8988T (cell line): ENCODE measurements around the gene ZFPM1.

Source experiments
- DNase-seq: peaks from one replicate; pipeline ENCODE4 v3.0.0; 2011

The ZFPM1 gene

DNA sequence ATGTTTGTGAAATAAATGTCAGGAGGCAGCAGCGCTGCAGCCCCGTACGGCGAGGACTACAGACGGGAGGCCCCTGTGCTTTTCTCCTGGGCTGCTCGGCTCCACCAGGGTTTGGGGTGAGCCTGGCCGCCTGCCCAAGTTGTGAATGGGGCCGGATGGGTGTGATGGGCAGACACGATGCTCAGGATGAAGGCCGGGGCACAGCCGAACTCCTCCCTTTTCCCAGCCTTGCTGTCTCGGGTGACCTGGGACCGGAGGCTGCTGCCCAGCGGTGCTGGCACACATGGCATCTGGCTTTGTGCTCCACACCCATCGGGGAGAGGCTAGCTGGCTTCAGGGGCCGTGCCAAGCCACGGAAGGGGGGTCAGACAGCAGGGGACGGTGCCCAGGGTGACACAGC is 34.2 kb upstream of the ZFPM1 start:
- DNase-seq = no peak

DNA sequence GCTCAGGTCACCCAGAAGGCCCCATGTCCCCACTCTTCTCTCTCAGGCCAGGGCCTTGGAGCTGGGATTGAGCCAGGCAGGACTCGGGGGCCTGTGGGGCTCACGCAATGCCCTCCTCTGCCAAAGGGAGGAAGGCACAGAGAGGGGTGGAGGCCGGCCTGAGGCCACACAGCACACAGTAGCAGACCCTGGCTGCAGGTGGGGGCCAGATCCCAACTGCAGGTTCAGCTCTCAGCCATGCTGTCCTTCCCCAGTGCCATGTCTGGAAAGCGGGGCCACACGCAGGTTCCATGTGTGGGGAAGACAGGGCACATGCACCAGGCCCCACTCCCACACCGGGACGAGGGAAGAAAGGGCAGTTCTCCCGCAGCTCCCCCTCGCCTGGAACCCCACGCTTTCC is 33.3 kb upstream of the ZFPM1 start:
- no peak for DNase-seq

DNA sequence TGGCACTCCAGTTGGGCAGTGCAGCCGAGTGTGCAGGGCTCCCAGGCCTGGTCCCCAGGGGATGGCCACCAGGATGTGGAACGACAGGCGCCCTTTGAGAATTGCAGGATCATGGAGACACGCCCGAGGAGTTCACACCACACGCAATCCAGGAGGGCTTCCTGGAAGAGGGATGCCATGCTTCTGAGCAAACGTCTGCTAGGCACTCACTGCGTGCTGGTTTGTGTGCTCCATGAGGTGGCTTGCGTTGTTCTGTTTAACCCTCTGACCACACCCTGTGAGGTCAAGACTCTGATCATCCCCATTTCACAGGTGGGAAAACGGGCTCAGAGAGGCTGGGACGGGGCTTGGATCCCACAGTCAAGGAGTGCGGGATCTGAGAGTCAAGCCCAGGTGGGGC is 32.6 kb upstream of the ZFPM1 start:
- DNase-seq = no peak

DNA sequence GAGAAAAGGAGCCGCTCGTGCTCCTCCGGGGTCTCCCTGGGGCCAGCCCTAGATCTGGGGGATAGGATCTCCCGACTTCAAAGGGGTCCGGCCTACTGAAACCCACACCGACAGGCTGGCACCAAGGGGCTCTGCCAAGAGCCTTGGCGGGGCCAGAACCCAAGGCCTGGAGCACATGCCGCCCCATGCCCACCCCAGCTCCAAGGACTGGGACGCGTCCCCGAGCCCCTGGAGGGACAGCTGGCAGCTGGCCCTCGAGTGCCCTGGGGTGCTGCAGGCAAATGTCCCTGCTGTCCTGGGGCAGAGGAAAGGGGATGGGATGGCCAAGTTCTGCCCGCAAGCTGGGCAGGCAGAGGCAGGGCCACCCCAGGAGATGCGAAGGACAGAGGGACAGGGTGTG is 31.8 kb upstream of the ZFPM1 start:
- DNase-seq = no peak

DNA sequence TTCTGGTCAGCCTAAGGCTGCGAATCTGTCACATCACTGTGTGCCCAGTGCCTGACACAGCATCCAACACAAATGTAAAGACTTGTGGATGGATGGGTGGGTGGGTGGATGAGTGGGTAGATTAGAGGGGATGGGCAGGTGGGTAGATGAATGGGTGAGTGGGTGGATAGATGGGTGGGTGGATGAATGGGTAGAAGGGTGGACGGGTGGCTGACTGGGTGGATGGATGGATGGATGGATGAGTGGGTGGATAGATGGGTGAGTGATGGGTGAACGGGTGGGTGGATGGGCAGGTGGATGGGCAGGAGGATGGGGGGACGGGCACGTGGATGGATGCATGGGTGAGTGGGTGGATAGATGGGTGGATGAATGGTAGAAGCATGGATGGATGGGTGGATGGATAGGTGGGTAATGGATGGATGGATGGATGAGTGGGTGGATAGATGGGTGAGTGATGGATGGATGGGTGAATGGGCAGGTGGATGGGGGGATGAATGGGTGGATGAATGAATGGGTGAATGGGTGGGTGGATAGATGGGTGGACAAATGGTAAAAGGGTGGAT is 31.1 kb upstream of the ZFPM1 start:
- DNase-seq = no peak

DNA sequence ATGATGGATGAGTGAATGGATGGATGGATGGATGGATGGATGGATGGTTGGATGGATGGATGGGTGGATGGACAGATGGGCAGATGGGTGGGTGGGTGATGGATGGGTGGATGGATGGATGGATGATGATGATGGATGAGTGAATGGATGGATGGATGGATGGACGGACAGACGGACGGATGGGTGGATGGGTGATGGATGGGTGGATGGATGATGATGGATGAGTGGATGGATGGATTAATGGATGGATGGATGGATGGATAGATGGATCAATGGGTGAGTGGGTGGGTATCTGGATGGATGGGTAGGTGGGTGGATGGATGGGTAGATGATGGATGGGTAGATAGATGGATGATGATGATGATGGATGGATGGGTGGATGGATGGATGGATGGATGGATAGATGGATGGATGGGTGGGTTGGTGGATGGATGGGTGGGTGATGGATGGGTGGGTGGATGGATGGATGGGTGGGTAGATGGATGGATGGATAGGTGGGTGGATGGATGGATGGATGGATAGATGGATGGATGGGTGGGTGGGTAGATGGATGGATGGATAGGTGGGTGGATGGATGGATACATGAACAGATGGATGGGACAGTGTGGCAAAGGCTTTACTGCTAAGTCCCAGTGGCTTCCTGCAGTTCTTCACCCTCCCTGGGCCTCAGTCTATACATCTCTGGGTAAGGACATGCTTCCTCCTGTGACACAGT is 30.2 kb upstream of the ZFPM1 start:
- DNase-seq = no peak

DNA sequence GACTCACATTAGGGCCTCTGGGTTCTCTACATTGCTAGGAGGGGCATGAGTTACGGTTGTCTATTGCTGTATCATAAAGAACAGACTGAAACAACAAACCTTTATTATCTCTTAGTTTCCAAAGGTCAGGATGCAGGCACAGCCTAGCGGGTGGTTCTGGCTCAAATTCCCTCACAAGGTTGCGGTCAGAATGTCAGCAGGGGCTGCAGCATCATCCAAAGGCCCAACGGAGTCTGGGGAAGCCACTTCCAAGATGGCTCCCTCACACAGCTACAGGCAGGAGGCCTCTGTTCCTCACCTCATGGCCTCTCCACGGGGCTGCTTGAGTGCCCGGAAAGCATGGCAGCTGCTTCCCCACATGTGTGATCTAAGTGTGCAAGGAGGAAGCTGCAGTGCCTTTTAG is 29.6 kb upstream of the ZFPM1 start:
- DNase-seq = no peak

DNA sequence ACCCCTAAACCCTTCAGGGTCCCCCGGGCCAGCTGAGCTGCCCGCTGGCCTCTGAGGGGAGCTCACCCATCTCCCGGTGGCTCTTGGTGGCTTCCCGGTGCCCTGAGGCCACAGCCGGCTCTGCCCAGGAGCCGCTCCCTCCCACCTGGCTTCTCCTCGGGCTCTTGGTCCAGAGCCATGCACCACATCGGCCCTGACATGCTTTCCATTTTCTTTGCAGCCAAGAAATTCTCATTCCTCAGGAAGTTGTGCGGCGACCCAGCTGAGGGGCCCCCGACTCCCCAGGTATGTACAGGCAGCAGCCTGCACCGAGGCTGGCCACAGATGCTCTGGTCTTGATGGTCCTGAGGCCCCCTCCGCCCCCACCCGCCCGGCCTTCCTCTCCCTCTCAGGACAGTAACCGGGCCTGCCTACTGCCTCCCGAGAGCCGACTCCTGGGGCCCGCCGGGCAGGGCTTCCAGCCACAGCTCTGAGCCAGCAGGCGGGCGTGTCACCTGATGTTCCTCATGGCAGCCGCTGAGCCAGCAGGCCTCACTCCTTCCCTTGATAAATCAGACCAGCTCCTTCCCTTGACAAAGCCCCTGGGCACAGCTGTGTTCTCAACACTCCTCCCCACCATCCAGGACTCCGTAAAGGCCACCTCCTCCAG is 28.4 kb upstream of the ZFPM1 start:
- no peak for DNase-seq

DNA sequence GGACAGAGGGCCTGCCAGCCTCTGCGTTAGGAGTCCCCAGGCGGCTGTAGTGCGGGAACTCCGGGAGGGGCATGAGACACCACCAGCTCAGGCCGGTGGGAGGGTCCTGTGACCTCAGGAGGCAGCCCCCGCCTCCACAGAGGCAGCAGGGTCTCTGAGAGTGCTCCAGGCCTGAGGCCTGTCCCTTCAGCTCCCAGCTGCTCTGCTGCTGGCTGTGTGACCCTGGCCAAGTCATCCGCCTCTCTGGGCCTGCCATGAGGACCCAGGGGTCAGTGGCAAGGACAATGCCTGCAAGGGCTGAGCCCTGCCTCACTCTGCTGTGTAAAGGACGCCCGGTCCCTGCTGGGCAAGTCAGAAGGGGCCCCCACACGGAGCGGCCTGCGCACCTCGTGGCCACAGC is 27.1 kb upstream of the ZFPM1 start:
- no peak for DNase-seq

DNA sequence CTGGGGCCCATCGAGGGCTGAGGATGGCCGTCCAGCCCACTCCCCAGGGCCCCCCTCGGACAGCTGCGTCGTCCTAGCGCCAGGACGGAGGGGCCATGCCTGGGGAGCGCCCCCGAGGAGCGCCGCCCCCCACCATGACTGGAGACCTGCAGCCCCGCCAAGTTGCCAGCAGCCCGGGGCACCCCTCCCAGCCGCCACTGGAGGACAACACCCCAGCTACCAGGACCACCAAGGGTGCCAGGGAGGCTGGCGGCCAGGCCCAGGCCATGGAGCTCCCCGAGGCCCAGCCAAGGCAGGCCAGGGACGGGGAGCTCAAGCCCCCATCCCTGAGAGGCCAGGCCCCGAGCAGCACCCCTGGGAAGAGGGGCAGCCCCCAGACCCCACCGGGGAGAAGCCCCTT is 25.7 kb upstream of the ZFPM1 start:
- DNase-seq = no peak

DNA sequence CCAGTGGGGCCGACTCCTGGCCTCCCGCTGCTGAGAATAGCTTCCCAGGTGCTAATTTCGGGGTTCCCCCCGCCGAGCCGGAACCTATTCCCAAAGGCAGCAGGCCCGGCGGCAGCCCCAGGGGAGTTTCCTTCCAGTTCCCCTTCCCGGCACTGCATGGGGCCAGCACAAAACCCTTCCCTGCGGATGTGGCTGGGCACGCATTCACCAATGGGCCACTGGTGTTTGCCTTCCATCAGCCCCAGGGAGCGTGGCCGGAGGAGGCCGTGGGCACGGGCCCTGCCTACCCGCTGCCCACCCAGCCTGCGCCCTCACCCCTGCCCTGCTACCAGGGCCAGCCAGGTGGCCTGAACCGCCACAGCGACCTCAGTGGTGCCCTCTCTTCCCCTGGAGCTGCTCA is 24.9 kb upstream of the ZFPM1 start:
- DNase-seq = no peak

DNA sequence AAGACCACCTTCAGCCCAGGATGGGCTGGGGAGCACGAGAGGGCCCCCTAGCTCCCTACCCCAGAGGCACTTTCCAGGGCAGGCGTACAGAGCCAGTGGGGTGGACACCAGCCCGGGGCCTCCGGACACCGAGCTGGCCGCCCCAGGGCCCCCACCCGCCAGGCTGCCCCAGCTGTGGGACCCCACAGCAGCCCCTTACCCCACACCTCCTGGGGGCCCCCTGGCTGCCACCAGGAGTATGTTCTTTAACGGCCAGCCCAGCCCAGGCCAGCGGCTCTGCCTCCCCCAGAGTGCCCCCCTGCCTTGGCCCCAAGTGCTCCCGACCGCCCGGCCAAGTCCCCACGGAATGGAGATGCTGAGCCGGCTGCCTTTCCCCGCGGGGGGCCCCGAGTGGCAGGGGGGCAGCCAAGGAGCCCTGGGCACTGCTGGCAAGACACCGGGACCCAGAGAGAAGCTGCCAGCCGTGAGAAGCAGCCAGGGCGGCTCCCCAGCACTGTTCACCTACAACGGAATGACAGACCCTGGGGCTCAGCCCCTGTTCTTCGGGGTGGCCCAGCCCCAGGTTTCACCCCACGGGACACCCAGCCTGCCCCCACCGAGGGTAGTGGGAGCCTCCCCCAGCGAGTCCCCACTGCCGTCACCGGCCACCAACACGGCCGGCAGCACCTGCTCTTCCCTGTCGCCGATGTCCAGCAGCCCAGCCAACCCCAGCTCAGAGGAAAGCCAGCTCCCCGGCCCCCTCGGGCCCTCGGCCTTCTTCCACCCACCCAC is 24.3 kb upstream of the ZFPM1 start:
- DNase-seq = no peak

DNA sequence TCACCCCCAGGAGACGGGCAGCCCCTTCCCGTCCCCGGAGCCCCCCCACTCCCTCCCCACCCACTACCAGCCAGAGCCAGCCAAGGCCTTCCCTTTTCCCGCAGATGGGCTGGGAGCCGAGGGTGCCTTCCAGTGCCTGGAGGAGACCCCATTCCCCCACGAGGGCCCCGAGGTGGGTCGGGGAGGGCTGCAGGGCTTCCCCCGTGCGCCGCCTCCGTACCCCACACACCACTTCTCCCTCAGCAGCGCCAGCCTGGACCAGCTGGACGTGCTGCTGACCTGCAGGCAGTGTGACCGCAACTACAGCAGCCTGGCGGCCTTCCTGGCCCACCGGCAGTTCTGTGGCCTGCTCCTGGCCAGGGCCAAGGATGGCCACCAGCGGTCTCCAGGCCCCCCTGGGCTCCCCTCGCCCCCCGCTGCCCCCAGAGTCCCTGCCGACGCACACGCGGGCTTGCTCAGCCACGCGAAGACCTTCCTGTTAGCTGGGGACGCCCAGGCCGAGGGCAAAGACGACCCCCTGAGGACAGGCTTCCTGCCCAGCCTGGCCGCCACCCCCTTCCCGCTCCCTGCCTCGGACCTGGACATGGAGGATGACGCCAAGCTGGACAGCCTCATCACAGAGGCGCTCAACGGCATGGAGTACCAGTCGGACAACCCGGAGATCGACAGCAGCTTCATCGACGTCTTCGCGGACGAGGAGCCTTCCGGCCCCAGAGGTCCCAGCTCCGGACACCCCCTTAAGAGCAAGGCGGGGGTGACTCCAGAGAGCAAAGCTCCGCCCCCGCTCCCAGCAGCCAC is 23.5 kb upstream of the ZFPM1 start:
- no peak for DNase-seq

DNA sequence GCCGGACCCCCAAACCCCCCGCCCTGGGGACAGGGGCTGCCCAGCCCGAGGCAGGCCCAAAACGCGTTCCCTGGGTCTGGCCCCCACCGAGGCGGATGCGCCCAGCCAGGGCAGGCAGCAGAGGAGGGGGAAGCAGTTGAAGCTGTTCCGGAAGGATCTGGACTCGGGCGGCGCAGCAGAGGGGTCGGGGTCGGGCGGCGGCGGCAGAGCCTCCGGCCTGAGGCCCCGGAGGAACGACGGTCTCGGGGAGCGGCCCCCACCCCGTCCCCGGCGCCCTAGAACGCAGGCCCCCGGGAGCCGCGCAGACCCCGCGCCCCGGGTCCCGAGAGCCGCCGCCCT is 22.9 kb upstream of the ZFPM1 start:
- no peak for DNase-seq

DNA sequence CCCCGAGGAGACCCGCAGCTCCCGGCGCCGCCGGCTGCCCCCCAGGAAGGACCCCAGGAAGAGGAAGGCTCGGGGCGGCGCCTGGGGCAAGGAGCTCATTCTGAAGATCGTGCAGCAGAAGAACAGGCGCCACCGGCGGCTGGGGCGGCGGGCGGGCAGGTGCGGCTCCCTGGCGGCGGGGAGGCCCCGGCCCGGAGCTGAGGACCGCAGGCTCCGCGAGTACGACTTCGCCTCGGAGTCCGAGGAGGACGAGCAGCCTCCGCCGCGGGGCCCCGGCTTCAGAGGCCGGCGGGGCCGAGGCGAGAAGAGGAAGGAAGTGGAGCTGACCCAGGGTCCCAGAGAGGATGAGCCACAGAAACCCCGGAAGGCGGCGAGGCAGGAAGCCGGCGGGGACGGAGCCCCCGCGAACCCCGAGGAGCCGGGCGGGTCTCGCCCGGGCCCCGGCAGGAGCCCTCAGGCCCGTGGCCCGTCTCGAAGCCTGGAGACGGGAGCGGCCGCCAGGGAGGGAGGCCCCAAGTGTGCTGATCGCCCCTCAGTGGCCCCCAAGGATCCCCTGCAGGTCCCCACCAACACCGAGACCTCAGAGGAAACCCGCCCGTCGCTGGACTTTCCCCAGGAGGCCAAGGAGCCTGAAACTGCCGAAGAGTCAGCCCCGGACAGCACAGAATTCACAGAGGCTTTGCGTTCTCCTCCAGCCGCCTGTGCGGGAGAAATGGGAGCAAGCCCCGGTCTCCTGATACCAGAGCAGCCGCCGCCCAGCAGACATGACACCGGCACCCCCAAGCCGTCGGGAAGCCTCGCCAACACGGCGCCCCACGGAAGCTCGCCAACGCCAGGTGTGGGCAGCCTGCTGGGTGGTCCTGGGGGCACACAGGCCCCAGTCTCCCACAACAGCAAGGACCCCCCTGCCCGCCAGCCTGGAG is 22.3 kb upstream of the ZFPM1 start:
- DNase-seq = no peak

DNA sequence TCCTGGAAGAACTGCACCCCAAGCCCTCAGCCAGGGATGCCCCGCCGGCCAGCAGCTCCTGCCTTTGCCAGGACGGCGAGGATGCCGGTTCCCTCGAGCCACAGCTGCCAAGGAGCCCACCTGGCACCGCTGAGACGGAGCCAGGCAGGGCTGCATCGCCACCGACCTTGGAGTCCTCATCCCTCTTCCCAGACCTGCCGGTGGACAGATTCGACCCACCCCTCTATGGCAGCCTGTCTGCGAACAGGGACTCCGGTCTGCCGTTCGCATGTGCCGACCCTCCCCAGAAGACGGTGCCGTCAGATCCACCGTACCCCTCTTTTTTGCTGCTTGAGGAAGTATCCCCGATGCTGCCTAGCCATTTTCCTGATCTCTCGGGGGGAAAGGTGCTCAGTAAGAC is 21.4 kb upstream of the ZFPM1 start:
- no peak for DNase-seq

DNA sequence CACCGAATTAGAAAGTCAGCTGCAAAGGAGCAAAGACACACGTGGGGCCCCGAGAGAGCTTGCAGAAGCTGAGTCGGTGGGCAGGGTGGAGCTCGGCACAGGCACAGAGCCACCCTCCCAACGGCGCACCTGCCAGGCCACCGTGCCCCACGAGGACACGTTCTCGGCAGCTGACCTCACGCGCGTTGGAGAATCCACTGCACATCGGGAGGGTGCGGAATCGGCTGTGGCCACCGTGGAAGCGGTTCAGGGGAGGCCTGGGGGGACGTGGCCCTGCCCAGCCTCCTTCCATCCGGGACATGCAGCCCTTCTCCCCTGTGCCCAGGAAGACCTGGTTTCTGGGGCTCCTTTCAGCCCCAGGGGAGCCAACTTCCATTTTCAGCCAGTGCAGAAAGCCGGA is 20.9 kb upstream of the ZFPM1 start:
- no peak for DNase-seq

DNA sequence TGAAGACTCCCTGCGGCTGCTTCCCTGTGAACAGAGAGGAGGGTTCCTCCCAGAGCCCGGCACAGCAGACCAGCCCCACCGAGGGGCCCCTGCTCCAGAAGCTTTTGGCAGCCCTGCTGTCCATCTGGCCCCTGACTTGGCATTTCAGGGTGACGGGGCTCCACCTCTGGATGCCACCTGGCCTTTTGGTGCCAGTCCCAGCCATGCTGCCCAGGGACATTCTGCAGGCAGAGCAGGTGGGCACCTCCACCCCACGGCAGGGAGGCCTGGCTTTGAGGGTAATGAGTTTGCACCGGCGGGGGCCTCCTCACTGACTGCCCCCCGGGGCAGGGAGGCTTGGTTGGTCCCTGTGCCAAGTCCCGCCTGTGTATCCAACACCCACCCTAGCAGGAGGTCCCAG is 20.3 kb upstream of the ZFPM1 start:
- DNase-seq = no peak

DNA sequence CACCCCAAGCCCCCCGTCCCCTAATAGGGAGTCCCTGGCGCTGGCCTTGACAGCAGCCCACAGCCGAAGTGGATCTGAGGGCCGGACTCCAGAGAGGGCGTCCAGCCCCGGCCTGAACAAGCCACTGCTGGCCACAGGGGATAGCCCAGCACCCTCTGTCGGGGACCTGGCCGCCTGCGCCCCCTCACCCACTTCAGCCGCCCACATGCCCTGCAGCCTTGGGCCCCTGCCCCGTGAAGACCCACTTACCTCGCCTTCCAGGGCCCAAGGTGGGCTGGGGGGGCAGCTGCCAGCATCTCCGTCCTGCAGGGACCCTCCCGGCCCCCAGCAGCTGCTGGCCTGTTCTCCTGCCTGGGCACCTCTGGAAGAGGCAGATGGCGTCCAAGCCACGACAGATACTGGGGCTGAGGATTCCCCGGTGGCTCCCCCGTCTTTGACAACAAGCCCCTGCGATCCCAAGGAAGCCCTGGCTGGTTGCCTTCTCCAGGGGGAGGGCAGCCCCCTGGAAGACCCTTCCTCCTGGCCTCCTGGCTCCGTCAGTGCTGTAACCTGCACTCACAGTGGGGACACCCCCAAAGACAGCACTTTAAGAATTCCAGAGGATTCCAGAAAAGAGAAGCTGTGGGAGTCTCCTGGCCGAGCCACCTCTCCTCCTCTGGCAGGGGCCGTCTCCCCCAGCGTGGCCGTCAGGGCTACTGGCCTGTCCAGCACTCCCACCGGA is 19.3 kb upstream of the ZFPM1 start:
- no peak for DNase-seq

DNA sequence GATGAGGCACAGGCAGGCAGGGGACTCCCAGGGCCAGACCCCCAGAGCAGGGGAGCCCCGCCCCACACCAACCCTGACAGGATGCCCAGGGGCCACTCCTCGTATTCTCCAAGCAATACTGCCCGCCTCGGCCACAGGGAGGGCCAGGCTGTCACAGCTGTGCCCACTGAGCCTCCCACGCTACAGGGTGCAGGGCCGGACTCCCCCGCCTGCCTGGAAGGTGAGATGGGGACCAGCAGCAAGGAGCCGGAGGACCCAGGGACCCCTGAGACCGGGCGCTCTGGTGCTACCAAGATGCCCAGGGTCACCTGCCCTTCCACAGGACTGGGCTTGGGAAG is 18.8 kb upstream of the ZFPM1 start:
- DNase-seq = no peak

DNA sequence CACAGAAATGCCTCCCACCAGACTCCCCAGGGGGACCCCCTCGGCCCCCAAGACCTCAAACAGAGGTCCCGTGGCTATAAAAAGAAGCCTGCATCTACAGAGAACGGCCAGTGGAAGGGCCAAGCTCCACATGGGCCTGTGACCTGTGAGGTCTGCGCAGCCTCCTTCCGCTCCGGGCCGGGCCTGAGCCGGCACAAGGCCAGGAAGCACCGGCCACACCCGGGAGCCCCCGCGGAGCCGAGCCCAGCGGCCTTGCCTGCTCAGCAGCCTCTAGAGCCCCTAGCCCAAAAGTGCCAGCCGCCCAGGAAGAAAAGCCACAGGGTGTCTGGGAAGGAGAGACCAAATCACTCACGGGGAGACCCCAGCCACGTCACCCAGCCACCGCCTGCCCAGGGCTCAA is 18.3 kb upstream of the ZFPM1 start:
- no peak for DNase-seq
